Neural progenitor cell (in vitro differentiated cells): ENCODE measurements around the gene SDF4.

ENCODE experiments used
- EZH2 ChIP-seq: fragments of 200-600 bp; sonication (generic); IDR thresholded peaks from 2 replicates; pipeline ENCODE4 v1.6.1; 2017; ENCODE audit warnings: antibody characterized with exemption, mild to moderate bottlenecking, moderate library complexity
- TF ChIP-seq, protein P1 (sequence below): fragments of 200-600 bp; sonication (generic); IDR thresholded peaks from 2 replicates; pipeline ENCODE4 v1.5.1; 2017; ENCODE audit warnings: antibody characterized with exemption, mild to moderate bottlenecking

DNA sequence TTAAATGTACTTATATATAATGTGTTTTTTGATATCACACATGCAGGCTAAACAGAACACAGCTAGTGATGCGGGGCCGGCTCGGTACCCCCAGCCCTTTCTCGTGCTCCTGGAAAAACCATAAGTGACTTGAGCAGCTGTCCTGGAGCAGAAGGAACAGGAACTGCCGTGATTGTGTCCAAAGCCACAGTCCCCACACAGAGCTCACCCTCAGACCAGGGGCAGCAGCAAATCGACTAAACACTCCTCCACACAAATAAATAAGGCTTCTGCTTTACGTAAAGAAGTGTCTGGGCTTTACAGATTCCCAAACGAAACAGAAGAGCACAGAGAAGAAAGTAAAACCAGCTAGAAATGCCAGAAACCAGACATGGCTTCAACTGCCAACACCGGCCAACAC, 32.2 kb upstream of the SDF4 start:
- TF ChIP-seq, protein P1, sequence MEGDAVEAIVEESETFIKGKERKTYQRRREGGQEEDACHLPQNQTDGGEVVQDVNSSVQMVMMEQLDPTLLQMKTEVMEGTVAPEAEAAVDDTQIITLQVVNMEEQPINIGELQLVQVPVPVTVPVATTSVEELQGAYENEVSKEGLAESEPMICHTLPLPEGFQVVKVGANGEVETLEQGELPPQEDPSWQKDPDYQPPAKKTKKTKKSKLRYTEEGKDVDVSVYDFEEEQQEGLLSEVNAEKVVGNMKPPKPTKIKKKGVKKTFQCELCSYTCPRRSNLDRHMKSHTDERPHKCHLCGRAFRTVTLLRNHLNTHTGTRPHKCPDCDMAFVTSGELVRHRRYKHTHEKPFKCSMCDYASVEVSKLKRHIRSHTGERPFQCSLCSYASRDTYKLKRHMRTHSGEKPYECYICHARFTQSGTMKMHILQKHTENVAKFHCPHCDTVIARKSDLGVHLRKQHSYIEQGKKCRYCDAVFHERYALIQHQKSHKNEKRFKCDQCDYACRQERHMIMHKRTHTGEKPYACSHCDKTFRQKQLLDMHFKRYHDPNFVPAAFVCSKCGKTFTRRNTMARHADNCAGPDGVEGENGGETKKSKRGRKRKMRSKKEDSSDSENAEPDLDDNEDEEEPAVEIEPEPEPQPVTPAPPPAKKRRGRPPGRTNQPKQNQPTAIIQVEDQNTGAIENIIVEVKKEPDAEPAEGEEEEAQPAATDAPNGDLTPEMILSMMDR = no peak
- no peak for TF ChIP-seq EZH2
